CD1c-positive myeloid dendritic cell (primary cell): ENCODE data around the gene INSL3.
"Not testable (repeated sequence)": the region's sequence is repeated elsewhere in the genome, so short reads cannot be mapped to it uniquely, and the experiment has no call there.

Experiments
- DNase-seq: peaks from one replicate; pipeline ENCODE4 v3.0.0-alpha.2; 2016; ENCODE audit errors: extremely low spot score

The INSL3 gene

DNA sequence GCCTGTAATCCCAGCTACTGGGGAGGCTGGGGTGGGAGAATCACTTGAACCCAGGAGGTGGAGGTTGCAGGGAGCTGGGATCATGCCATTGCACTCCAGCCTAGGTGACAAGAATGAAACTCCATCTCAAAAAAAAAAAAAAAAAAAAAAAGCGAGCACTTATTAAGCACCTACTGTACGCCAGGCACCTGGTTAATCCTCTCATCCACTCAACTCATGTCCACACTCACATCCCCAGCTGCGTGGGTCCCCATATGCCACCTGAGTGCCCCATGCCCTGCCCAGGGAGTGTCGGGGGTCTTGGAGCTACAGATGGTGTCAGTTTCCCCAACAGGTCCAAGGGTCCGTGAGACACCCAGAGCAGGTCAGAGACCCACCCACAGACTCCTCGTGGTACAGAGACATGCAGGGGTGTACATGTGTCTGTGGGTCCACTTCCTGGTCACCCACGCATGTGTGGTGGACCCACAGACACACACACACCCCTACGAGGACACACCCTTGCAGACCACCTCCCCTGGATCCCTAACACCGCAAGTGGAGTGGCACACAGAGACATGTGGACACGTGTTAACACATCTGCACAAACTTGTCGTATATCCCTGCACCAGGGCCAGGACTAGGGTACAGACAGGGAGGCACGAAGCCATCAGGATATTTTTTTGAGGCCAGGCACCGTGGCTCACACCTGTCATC lies 3.5 kb downstream of the INSL3 start:
- DNase-seq = no peak

GRCh38 chr19:17812099-17812498 lies 9.2 kb downstream of the INSL3 start:
- no peak for DNase-seq

GRCh38 chr19:17811681-17812080 lies 9.6 kb downstream of the INSL3 start:
- no peak for DNase-seq

GRCh38 chr19:17811103-17811502 lies 10.2 kb downstream of the INSL3 start:
- DNase-seq = no peak

DNA sequence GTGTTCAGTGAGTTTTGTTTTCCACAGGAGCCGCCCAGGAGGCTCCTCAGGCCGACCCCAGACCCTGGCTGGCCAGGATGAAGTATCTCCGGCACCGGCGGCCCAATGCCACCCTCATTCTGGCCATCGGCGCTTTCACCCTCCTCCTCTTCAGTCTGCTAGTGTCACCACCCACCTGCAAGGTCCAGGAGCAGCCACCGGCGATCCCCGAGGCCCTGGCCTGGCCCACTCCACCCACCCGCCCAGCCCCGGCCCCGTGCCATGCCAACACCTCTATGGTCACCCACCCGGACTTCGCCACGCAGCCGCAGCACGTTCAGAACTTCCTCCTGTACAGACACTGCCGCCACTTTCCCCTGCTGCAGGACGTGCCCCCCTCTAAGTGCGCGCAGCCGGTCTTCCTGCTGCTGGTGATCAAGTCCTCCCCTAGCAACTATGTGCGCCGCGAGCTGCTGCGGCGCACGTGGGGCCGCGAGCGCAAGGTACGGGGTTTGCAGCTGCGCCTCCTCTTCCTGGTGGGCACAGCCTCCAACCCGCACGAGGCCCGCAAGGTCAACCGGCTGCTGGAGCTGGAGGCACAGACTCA lies 13.5 kb downstream of the INSL3 start:
- no peak for DNase-seq

DNA sequence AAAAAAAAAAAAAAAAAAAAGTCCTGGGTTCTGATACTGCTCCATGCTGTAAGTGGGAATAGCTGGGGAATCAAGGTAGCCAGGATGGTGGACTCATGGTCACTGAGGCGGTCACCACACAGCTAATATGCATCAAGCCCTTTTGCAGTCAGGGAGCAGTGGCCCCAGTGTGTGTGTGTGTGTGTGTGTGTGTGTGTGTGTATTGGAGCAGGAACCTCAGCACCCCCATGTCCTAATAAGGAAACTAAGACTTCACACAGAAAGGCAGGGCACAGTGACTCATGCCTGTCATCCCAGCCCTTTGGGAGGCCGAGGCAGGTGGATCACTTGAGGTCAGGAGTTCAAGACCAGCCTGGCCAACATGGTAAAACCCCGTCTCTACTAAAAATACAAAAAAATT lies 14.4 kb downstream of the INSL3 start:
- no peak for DNase-seq

- DNase-seq = no peak
These were observed 15.9 kb downstream of the INSL3 start for GRCh38 chr19:17805427-17805826.

DNA sequence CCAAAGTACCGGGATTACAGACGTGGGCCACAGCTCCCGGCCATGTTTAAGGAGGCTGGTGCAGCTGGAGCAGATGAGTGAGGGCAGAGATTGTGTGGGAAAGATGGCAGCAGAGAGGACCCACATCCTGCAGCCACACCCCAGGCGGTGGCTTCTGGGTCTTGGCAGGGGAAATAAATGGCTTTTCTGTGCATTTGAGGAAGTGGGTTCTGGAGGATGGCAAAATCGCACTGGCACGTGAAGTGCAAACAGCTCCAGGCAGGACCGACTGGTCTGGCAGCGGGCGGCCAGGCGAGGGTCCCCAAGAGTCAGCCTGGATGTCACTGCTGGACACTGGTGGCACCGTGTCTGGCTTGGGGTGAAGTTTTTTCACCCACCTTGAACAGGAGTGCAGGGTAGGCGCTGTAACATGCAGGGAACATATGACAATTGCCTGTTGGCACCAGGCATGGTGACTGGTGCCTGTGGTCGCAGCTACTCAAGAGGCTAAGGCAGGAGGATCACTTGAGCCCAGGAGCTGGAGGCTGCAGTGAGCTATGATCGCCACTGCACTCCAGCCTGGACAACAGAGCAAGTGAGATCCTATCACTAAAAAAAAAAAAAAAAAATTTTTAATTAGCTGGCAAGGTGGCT lies 17.9 kb downstream of the INSL3 start:
- peak; percentile 69 for DNase-seq

- DNase-seq = no peak
These were observed 19.0 kb downstream of the INSL3 start for GRCh38 chr19:17802137-17802858.

- not testable (repeated sequence) for DNase-seq
These were observed 22.7 kb downstream of the INSL3 start for GRCh38 chr19:17798599-17798998.

- DNase-seq = peak; percentile 43
These were observed 23.7 kb downstream of the INSL3 start for GRCh38 chr19:17797424-17798201.

DNA sequence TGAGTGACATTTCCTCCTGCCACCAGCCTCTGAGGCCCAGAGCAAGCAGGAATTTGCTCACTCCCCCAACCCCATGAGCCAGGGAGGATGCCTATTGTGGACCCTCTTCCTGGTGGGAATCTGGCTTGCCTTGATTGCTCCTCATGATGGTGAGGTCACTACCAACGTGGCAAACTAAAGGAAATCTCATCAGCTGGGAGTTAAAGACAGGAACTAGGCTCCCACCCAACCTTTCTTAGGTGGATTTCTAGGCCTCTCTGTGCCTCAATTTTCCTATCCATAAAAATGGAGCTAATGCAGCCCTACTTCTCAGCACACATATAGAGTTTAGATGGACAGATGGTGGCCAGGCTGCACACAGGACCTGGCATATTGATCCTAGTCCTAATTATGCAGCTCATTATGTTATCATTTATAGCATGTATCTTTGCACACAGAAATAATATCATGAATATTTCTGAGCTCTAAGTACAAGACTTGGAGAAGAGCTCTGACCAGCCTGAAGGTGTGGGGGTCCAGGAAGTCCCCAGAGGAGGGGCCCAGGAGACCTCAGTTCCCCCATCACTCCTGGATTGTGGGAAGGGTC lies 24.4 kb downstream of the INSL3 start:
- DNase-seq = no peak

DNA sequence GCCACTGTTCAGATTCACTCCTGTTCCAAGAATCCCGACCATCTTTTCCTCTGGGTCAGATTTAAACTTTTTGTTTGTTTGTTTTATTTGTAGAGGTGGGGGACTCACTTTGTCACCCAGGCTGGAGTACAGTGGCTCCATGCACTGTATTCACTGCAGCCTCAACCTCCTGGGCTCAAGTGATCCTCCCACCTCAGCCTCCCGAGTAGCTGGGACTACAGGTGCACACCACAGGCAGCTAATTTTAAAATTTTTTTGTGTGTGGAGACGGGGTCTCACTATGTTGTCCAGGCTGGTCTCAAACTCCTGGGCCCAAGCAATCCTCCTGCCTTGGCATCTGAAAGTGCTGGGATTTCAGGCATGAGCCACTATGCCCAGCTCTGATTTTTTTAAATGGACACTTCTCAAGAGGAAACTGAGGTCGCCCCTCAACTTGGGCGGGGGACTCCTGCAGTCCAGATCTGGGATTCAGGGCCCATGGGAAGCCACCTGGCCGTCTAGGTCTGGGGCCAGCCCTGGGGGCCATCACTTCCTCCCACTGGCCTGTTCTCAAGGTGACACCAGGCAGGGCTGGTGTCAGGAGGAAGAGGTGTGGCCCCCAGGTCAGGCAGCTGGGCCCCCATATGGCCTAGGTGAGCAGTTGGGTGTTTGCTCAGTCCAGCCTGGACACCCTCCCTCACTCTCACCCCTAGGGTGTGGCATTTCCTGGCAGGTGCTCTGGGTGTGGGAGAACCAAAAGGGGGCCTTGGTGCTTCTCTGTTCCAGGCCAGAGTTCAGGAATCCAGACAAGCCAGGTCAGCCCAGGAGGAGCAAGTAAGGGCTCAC lies 25.1 kb downstream of the INSL3 start:
- no peak for DNase-seq

GRCh38 chr19:17795495-17795856 lies 25.8 kb downstream of the INSL3 start:
- no peak for DNase-seq

GRCh38 chr19:17794731-17795494 lies 26.4 kb downstream of the INSL3 start, which contains the start of gene B3GNT3:
B3GNT3 (plus strand) TSS chr19:17795138; CDS start chr19:17807808, 12,670 bp downstream.
- peak; percentile 50 for DNase-seq

GRCh38 chr19:17794412-17794730 lies 26.9 kb downstream of the INSL3 start:
- DNase-seq = no peak

DNA sequence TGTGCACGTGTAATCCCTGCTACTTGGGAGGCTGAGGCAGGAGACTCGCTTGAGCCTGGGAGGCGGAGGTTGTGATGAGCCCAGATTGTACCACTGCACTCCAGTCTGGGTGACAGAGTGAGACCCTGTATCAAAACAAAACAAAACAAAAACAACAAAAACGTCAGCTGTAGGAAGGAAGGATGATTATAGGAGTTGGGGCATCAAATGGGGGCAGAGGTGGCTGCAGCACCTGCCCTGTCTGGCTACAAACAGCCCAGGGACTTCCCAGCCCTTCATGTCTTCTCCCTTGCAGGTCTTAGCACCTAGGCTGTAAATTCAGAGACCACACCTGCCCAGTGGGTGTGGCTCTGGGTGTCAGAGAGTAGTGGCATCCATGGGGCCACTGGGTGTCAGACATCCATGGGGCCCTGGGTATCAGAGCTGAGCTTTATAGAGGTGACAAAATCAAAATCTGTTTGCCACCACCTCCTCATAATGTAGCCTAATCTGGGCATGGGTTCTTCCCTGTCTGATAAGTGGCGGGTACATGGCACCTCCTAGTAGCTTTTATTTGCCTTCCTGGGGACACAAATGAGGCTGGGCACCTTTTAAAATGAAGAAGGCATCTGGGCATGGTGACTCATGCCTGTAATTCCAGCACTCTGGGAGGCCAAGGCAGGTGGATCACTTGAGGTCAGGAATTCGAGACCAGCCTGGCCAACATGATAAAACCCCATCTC lies 31.1 kb downstream of the INSL3 start:
- DNase-seq = no peak

GRCh38 chr19:17788632-17789031 lies 32.7 kb downstream of the INSL3 start:
- no peak for DNase-seq

DNA sequence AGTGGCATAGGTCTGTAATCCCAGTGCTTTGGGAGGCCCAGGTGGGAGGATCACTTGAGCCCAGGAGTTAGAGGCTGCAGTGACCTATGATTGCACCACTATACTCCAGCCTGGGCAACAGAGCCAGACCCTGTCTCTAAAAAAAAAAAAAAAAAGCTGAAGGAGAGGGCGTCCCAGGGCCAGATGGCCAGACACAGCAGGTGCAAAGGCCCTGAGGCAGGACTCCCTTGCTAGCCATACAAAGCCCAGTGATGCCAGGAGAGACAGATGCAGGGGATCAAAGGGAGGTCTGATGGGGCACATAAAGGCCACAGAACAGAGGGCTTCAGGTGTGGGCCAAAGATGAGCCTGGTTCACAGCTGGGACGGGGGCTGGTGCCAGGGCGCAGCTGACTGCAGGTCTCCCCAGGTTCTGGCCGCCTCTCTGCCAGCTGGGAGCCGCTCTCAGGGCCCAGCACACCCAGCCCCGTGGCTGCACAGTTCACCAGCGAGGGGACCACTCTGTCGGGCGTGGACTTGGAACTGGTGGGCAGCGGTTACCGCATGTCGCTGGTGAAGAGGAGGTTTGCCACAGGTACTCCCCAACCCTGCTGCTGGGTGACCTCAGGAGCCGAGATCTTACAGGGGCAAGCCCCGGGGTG lies 33.9 kb downstream of the INSL3 start:
- DNase-seq = no peak
